ENCODE measurements around the gene SLFNL1.

GRCh38 chr1:41014871-41015270 is 6.7 kb downstream of the SLFNL1 start:
- no peak for TF ChIP-seq FOXM1 (IDR thresholded peaks at IDR 0.05; ENCODE audit: borderline replicate concordance)
- no peak for TF ChIP-seq BHLHE40 (IDR thresholded peaks at IDR 0.05; ENCODE audit: borderline replicate concordance)
- TF ChIP-seq FOXK2 (IDR thresholded peaks at IDR 0.05), result no peak
- no peak for TF ChIP-seq NFRKB (IDR thresholded peaks at IDR 0.05)
- no peak for TF ChIP-seq L3MBTL2 (conservative IDR thresholded peaks at IDR 0.05)
- TF ChIP-seq TARDBP (IDR thresholded peaks at IDR 0.05), result no peak
- no peak for TF ChIP-seq LEF1 (IDR thresholded peaks at IDR 0.05; ENCODE audit: borderline replicate concordance)
- TF ChIP-seq ELF4 (IDR thresholded peaks at IDR 0.05), result no peak
- TF ChIP-seq SP1 (IDR thresholded peaks at IDR 0.05), result no peak
- no peak for TF ChIP-seq FOXA1 (IDR thresholded peaks at IDR 0.05)
- TF ChIP-seq SUZ12 (IDR thresholded peaks at IDR 0.05), result no peak
- TF ChIP-seq PKNOX1 (IDR thresholded peaks at IDR 0.05), result no peak

All from HEK293T (cell line).